HG03439 (cell line): Measurements from ENCODE around the gene ICAM5.
"Not testable (repeated sequence)": the region's sequence is repeated elsewhere in the genome, so short reads cannot be mapped to it uniquely, and the experiment has no call there.

Source experiments
- ATAC-seq: cut with Tn5 transposase; IDR thresholded peaks from one replicate; pipeline ENCODE4 v1.9.1; 2021; ENCODE audit warnings: mild to moderate bottlenecking, moderate library complexity; ENCODE audit not compliant: unreplicated experiment

ICAM5 gene

DNA sequence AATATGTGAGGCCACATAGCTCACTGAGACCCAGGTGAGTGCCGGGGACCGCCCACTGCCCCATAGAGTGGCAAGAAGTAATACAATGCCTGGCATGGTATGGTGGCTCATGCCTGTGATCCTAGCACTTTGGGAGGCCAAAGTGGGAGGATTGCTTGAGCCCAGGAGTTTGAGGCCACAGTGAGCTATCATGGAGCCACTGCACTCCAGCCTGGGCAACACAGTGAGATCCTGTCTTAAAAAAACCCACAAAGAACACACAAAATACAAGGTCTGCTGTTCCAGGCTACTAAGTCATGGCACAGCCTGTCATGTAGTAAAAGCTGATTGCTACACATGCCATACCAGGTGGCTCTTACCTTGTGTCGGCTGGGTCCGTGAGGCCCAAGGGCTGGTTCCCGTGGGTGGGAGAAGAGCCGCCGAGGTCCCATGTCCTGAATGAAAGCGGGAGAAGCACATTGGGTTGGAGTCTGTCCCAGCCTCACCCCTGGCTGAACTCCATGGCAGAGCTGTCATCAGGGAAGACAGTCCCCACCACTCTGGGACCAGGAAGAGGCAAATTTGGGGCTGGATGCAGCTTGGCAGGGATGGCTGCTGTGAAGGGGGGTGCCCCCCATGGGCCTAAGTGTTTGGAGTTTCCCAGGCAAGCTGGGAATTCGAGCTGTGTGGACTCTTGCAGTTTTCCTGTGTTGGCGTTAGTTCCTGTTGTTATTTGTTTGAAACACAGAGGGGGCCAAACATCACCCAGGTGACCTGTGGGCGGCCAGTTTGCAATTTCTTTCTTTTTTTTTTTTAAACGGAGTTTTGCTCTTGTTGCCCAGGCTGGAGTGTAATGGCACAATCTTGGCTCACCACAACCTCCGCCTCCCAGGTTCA, 29.3 kb downstream of the ICAM5 start:
- no peak for ATAC-seq

DNA sequence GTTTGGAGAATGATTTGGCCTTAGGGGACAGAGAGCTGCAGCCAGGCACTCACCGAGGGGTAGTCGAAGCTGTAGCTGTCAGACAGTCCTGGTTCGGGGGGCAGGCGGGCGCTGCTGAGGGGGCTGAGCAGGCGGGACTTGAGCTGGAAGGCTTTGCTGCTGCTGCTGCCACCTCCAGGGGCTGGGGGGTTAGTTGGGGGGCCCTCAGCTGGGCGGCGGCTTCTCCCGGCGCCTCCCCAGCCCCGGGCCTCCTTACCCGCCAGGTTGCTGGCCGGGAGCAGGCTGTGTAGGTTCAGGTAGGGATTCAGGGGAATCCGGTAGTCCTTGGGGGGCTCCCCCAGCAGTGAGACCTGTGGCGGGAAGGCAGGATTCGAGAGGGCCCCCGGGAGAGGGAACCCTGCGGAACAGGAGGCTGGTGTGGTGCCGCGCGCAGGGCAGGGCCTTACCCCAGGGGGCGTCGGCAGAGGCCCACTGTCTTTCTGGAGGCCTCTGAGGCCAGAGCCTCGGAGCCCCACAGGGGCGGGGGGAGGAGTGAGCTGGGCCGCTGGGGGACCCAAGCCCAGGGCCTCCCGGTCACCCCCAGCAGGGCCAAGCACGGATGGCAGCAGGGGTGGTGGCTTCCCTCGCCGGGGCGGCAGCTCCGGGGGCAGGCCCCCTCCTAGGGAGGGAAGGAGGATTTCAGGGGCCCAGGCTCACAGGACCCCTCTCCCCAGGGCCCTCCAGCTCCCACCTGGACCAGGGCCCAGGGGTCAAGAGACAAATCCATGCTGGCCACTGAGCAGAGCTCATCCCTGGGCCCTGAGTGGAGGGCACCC, 31.1 kb downstream of the ICAM5 start:
- no peak for ATAC-seq

DNA sequence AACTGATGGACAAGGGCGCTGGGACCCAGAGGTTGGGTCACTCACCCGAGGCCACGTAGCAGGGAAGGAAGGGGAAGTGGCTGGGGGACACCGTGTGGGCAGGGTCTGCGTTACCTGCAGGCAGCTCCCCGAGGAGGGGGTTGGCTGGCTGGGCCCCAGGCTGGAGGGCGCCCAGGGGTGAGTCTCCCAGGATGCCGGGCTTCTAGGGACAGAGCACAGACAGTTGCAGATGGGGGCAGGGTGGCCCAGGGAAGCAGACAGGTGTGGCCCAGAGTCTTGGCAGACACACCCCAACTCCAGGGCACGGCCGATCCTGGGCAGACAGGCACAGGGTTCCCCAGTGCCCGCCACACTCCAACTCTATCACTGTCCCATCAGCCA, 31.7 kb downstream of the ICAM5 start:
- no peak for ATAC-seq

DNA sequence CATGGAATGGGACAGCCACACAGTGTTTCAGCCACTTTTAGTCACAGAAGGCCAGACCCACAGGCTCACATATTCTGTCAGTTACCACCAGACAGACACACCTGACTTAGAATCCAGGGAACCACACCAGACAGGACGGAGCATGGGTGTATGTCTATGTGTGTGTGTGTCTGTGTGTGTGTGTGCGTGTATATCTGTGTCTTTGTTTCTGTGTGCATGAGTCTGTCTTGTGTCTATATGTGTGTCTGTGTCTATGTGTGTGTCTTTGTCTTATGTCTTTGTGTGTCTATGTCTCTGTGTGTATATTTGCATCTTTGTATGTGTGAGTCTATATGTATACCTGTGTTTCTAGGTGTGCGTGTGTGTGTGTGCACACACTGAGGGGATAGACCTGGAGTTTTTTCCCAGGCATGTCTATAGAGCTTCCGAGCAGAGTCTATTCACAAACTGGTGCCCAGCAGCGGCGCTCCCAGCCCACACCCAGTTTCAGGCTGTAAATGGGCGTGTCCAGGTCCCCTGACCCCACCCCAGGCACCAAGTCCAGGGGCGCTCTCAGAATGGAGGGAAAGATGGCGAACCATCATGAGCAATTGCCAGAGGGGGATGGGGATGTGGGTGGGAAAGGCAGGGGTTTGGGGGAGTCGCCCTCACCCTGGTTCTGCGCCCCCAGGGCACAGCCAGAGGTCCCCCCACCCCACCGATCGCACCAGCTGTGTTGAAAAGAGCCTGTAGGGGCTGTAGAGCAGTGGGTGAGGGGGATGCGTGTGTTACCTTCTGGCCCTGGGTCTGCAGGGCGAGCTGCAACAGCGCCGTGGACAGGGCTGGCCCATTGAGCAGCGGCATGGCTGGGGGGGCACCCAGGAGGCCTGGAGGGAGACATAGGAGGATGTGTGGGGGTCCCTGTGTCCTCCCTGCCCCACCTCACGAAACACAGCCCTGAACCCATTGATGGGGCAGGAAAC, 32.4 kb downstream of the ICAM5 start:
- no peak for ATAC-seq

DNA sequence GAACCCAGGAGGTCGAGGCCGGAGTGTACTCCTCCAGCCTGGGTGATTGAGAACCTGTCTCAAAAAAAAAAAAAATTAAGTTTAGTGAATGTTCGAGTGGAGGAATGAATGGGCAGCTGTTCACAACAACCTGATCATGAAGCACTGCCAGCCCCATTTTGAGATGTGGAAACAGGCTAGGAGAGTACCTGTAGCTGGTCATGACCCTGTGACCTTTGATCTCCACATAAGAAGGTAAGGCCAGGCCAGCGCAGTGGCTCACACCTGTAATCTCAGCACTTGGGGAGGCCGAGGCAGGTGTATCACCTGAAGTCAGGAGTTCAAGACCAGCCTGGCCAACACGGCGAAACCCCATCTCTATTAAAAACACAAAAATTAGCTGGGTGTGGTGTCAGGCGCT, 36.0 kb downstream of the ICAM5 start:
- no peak for ATAC-seq

DNA sequence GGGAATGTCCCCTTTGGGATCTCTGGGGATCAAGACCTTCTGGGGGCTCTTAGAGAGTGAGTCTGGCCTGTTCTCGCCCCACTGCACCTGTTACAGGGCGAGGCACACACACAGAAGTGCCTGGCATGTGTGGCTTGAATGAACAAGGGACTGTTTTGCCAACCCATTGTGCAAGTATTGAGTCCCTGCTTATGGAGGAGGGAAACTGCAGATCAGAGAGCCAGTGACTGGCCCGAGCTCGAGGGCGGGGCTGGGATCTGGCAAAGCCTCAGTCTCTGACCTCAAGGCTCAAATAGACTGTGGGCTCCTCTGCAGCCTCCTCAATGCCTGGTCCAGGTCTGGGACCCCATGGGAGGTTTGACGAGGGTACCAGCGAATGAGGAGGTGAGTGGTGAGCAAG, 38.0 kb downstream of the ICAM5 start:
- no peak for ATAC-seq

DNA sequence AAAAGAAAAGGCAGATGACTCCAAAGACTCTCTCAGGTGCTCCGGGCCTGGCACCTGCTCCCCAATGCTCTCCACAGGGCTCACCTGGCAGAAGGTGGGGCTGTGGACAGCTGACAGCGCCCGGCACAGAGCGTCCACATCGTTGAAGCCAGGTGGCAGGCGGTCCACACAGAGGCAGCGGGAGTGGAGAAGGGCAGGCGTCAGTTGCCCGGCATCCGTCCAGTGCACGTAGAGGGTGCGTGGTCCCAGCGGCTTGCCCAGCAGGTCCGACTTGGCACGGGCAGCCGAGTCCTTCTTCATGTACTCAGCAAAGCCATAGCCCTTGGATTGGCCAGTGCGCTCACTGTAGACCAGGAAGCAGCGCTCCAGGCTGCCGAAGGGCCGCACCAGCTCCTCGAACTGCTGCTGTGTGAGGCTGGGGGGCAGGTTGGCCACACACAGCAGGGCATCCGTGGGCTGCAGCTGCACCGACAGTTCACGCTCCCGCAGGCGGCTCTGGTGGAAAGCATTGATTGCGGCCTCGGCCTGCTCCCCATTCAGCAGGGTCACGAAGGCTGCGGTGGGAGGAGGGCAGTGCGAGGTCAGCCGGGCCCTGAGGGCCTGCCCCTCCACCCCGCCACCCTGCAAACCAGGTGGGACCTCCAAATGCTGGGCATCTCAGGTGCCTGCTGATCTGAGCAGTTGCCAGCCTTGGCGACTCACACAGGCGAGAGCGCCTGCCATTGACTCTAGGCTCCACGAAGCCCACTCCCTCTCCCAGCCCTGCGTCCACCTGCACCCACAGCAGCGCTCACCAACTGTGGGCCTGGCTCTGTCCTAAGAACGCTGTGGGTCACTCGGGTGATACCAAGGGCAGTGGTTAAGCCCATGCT, 39.0 kb downstream of the ICAM5 start:
- no peak for ATAC-seq

DNA sequence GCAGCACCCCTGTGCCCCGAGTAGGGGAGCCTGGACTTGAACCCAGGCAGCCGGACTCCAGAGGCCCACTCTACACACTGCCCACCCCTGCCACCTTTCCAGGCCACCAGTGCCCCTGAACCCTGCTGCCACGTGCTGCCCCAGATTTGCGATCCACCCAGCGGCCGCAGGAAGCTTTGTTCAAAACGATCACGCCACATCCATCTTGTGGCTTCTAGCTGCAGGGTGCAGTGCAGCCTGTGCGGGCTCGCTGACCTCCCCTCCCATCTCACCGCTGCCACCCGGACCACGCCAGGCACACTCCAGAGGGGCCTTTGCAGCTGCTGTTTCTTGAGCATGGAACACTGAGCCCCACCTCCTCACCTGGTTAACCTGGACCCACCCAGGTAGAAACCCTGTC, 39.8 kb downstream of the ICAM5 start:
- no peak for ATAC-seq

DNA sequence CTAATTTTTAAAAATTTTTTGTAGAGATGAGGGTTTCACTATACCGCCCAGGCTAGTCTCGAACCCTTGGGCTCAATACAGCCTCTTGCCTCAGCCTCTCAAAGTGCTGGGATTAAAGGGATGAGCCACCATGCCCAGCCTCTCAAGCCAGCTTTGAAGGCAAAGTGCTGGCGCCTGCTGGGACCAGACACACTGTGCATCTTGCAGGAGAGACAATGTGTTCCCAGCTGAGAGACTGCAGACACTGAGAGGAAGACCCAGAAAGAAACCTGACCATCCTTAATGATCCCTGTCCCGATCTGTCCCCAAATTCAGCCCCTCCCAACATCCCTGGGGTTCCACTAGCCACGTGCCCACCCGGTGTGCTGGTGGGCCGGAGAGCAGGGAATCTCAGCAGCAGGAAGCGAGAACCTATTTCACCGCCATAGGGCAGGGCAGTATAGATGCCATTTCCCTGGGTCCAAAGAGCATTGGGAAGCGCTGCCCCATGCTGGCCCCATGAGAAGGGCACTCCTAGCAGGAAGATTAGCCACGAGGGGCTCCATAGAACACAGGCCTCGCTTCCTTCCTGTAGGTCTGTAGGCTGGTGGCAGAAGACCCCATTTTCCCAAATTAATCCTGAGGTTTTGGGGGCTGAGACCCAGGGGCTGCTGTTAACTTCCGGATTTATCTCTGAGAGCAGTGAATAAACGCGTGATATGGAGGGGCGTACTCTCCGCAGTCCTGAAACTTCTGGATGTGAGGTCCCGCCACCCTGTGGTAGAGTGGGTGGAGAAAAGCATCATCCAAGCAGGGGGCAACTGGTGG, 42.6 kb downstream of the ICAM5 start:
- no peak for ATAC-seq

DNA sequence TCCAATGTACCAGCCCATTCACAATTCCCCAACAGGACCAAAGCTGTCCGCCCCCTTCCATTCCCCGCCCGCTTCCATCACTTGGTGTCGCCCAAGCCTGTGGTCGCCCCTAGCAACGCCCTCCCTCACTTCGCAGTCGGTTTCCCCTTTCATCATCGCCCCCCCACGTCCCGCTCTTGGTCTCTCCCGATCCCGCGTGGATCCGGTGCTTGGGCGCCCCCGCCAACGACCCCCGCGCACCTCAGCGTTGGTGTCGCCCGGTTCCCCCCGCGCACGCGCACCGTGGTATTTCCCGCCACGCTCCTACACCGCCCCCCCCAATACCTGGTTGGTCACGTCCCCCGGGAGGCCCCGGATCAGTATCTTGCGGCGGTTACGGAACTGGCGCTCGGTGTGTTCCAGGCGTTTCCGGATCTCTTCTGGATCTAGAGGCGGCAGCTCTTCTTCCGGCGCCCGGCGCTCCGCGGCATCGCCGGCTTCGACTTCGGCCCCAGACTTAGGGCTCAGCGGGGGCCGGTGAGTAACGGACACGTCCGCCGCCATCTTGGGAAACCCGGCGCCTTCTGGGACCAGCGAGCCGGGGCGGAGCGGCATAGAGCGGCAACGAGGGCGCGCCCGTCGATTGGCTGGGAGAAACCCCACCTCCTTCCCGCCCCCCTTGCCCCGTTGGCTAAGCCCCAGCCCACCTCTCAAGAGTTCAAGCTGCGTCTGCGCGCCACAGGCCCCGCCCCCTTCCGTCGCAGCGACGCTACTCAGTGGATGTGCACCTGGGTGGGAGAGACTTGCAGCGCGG, 43.4 kb downstream of the ICAM5 start, which contains the start of gene RAVER1:
TSS of gene RAVER1 (minus strand) at position 565 of the 793 bp plus-strand sequence. CDS start at position 543, 22 bp downstream.
- peak; percentile 84 for ATAC-seq

DNA sequence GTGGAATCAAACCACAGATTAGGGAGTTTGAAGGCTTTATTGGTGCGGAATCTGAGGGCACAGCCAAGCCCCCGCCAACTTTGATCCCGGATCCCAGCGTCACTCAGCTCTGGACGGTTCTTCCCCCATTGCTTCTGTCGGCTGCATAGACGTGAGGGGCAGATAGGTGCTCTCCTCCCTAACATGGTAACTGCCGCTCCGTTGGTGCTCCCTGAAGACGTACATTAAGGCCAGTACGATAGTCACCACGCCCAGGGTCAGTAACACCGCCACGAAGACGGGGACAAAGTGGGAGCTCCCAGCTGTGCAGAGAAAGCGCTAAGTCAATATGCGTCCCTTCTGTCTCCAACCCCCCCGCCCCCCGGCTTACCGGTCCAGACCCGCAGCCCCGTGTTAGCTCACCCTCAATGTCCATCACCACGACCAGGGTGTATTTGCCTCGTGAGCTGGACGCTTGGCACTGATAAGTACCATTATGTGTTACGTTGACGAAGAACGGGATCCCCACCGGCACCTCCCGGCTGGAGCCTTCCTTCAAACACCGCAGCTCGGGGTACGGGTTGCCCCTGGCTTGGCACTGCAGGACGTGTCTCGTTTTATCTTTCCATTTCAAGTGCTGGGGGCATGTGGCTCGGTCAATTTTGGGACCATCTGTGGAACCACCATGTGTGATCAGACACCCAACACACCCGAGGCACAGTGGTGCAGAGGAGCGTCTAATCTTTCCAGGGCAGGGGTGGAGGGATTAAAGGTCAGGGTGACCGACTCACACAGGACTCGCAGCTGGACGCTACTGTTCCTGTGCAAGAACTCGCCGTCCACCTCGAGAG, 44.2 kb downstream of the ICAM5 start:
- no peak for ATAC-seq

DNA sequence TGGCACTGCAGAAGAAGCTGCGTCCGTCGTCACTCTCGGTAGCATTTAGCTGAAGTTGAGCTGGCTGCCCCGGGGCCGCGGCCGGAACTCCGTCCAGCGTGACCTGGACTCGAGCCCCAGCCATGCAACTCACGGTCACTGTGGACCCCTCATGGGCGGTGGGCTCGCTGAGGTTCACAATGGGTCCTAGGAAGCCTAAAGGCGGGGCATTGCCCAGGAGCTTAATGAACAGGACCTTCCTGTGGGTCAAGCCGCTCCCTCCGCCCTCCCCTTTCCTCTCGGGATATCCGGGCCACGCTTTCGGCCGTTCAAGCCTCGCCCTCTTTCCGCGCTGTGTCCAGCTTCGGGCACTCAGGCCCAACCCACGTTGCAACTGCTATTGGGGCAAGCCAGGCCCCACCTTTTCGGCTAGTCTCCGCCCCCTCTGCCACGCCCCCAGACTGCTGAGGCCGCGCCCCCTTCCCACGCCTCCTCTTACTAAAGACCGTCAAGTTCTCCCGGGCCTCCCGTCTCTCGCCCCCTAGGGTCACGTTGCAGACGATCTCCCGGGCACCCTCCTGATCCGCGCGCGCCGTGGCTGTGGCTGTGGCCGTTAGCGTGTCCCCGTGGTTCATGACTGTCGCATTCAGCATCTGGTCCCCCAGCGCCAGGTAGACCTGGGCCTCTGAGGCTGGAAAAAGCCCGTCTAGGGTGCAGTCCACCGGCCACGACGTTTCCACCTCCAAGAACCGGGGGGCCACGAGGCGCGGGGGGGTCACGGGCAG, 45.0 kb downstream of the ICAM5 start:
- no peak for ATAC-seq

DNA sequence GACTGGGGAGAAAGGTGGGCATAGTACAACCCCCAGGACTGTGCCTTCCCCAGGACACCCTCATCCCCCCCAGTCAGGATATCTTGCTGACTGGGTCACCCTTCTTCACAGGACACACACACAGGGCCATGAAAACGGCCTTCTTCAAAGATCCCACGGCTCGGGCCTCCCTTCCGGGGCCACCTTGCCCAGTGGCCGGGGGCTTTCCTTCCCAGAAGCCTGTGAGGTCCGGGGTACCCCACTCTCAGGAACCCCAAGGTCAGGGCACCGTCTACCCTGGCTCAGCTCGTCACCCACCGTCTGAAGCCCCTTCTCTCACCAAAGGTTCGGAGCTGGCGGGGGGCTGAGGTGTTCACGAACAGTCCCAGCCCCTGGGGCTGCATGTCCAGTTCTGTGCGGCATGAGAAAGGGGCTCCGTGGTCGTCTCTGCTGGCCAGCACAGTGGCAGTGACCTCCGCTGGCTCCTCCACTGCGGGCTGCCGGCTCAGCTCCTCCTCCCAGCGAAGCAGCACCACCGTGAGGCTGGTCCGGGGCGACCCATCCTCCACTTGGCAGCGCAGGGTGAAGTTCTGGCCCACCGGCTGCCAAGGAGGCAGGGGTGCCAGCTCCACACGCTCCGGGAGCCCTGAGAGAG, 45.7 kb downstream of the ICAM5 start:
- ATAC-seq, result no peak

DNA sequence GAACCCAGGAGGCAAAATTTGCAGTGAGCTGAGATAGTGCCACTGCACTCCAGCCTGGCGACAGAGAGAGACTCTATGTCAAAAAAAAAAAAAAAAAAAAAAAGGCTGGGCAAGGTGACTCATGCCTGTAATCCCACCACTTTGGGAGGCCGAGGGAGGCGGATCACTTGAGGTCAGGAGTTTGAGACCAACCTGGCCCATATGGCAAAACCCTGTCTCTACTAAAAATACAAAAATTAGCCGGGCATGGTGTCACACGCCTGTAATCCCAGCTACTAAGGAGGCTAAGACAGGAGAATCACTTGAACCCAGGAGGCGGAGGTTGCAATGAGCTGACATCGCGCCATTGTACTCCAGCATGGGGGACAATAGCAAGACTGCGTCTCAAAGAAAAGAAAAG, 47.0 kb downstream of the ICAM5 start:
- ATAC-seq, result not testable (repeated sequence)

DNA sequence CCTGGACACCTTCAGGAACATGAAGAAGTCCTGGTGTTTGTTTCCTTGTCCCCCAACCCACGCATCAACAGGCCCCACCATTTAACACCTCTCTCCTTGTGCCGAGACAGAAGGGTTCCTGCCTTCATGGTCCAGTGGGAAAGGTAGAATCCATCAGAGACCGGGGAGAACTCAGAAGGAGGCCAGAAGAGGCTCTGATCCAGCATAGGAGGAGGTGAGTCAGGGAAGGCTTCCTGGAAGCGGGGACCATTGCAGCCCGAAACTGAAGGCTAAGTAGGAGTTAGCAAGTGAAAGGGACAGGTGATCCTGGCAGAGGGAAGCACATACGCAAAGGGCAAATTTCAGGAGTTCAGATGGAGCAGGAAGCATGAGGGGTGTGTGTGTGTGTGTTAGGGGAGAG, 49.2 kb downstream of the ICAM5 start:
- ATAC-seq, result no peak

DNA sequence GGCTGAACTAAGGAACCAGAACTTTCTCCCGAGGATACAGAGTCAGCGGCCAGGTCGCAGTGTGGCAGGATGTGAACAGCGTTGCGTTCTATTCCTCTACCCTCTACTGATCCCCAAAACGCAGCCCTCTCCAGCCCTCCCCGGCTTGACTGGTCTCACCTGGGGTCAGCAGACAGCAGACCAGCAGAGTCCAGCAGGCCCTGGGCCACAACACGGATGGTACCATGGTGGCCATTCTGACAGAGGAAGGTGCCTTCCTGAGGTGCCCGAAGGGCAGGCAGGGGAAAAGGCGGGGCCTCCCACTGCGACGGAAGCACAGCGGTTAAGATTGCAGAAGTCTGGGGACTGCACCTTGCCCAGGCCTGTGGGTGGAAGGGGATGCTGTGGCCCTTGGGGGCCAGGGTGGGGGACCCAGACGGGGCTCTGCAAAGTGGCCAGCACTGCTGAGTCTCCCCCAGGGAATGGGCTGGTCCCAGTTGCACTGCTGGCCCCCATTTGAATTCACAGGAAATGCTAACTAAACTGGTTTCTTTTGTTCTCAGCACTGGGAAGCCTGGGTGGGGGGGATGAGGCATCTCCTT, 49.7 kb downstream of the ICAM5 start, which contains the start of gene ICAM3:
TSS of gene ICAM3 (minus strand) at position 245 of the 581 bp plus-strand sequence. CDS start at position 235, 10 bp downstream.
- ATAC-seq, result no peak
